HEK293 (cell line): ENCODE measurements around the gene SGPL1.
"Not testable (repeated sequence)": the region's sequence is repeated elsewhere in the genome, so short reads cannot be mapped to it uniquely, and the experiment has no call there.

ENCODE experiments used
- CTCF ChIA-PET: fragments of 350-600 bp; formaldehyde crosslinking; extraction: SDS; loops from one replicate; lab custom pipeline; 2021; ENCODE audit warnings: antibody characterized with exemption; lab: Yijun Ruan, JAX
- POLR2A ChIA-PET: fragments of 300-600 bp; formaldehyde crosslinking; extraction: SDS; loops from one replicate; lab custom pipeline; 2020; ENCODE audit warnings: antibody characterized with exemption, inconsistent platforms; lab: Yijun Ruan, JAX
- H3K27ac ChIP-seq: fragments of 200-500 bp; sonication (Bioruptor generic); 2 replicates; pipeline ENCODE4 v1.5.1; 2014; ENCODE audit warnings: low read depth, low read length, control low read depth, inconsistent platforms; ENCODE audit errors: extremely low read depth
- H3K36me3 ChIP-seq, 2 experiments: fragments of 200-500 bp in 1 of 2; sonication (Bioruptor generic) in 1 of 2; 1 replicate in 1 of 2; 2 replicates in 1 of 2; pipeline ENCODE4 v1.5.1; 2014 to 2017; ENCODE audit warnings: inconsistent platforms in 2 of 2, low read length in 2 of 2; ENCODE audit not compliant: control insufficient read depth in 2 of 2, insufficient read depth in 1 of 2
- H3K4me1 ChIP-seq: fragments of 200-500 bp; sonication (Bioruptor generic); 2 replicates; pipeline ENCODE4 v1.5.1; 2014; ENCODE audit warnings: mild to moderate bottlenecking, low read length, inconsistent platforms; ENCODE audit not compliant: control insufficient read depth, insufficient read depth
- H3K4me3 ChIP-seq: 2 replicates; pipeline ENCODE4 v1.5.1; 2011; ENCODE audit warnings: low read depth, mild to moderate bottlenecking, control low read depth, low read length, moderate library complexity
- H3K9me3 ChIP-seq: fragments of 200-500 bp; sonication (Bioruptor generic); 2 replicates; pipeline ENCODE4 v1.5.1; 2014; ENCODE audit warnings: low read depth, low read length, inconsistent platforms; ENCODE audit not compliant: control insufficient read depth, insufficient read depth
- EGR2 ChIP-seq: fragments of 450-650 bp; formaldehyde crosslinking; IDR thresholded peaks from 2 replicates; pipeline ENCODE4 v1.5.1; 2016; ENCODE audit warnings: low read depth, missing biosample characterization, missing genetic modification characterization
- GLIS1 ChIP-seq: fragments of 450-650 bp; formaldehyde crosslinking; IDR thresholded peaks from 2 replicates; pipeline ENCODE4 v1.5.1; 2016; ENCODE audit warnings: missing biosample characterization, missing genetic modification characterization
- GLIS2 ChIP-seq: fragments of 450-650 bp; formaldehyde crosslinking; IDR thresholded peaks from 2 replicates; pipeline ENCODE4 v1.5.1; 2016; ENCODE audit warnings: missing biosample characterization, missing genetic modification characterization
- KLF1 ChIP-seq: fragments of 450-650 bp; formaldehyde crosslinking; IDR thresholded peaks from 2 replicates; pipeline ENCODE4 v1.5.1; 2016; ENCODE audit warnings: missing biosample characterization, missing genetic modification characterization
- KLF10 ChIP-seq: fragments of 450-650 bp; IDR thresholded peaks from 2 replicates; pipeline ENCODE4 v1.5.1; 2018; ENCODE audit warnings: missing biosample characterization, mild to moderate bottlenecking, missing genetic modification characterization
- RBAK ChIP-seq: fragments of 450-650 bp; formaldehyde crosslinking; IDR thresholded peaks from 2 replicates; pipeline ENCODE4 v1.5.1; 2016; ENCODE audit warnings: missing biosample characterization, missing genetic modification characterization
- SCRT2 ChIP-seq: fragments of 450-650 bp; formaldehyde crosslinking; IDR thresholded peaks from 2 replicates; pipeline ENCODE4 v1.5.1; 2016; ENCODE audit warnings: missing biosample characterization, missing genetic modification characterization
- SP2 ChIP-seq: fragments of 450-650 bp; formaldehyde crosslinking; IDR thresholded peaks from 2 replicates; pipeline ENCODE4 v1.5.1; 2016; ENCODE audit warnings: missing biosample characterization, missing genetic modification characterization
- ZFHX2 ChIP-seq: fragments of 450-650 bp; formaldehyde crosslinking; conservative IDR thresholded peaks from 2 replicates; pipeline ENCODE4 v1.5.1; 2016; ENCODE audit warnings: missing biosample characterization, missing genetic modification characterization
- ZIC2 ChIP-seq: fragments of 450-650 bp; formaldehyde crosslinking; IDR thresholded peaks from 2 replicates; pipeline ENCODE4 v1.5.1; 2016; ENCODE audit warnings: missing biosample characterization, missing genetic modification characterization
- ZNF169 ChIP-seq: fragments of 450-650 bp; formaldehyde crosslinking; IDR thresholded peaks from 2 replicates; pipeline ENCODE4 v1.5.1; 2016; ENCODE audit warnings: missing biosample characterization, missing genetic modification characterization
- ZNF19 ChIP-seq: fragments of 450-650 bp; formaldehyde crosslinking; IDR thresholded peaks from 2 replicates; pipeline ENCODE4; 2016; ENCODE audit warnings: missing biosample characterization, missing genetic modification characterization, low read depth
- ZNF24 ChIP-seq: fragments of 450-650 bp; formaldehyde crosslinking; IDR thresholded peaks from 2 replicates; pipeline ENCODE4 v1.5.1; 2016; ENCODE audit warnings: missing biosample characterization, missing genetic modification characterization
- ZNF366 ChIP-seq: fragments of 450-650 bp; formaldehyde crosslinking; conservative IDR thresholded peaks from 2 replicates; pipeline ENCODE4 v1.5.1; 2016; ENCODE audit warnings: missing biosample characterization, missing genetic modification characterization
- ZNF394 ChIP-seq: fragments of 450-650 bp; formaldehyde crosslinking; IDR thresholded peaks from 2 replicates; pipeline ENCODE4 v1.5.1; 2016; ENCODE audit warnings: missing biosample characterization, missing genetic modification characterization, mild to moderate bottlenecking, moderate library complexity, borderline replicate concordance
- ZNF404 ChIP-seq: fragments of 450-650 bp; formaldehyde crosslinking; IDR thresholded peaks from 2 replicates; pipeline ENCODE4 v1.5.1; 2017; ENCODE audit warnings: missing biosample characterization, missing genetic modification characterization
- ZNF48 ChIP-seq: fragments of 450-650 bp; formaldehyde crosslinking; IDR thresholded peaks from 2 replicates; pipeline ENCODE4 v1.5.1; 2016; ENCODE audit warnings: missing biosample characterization, missing genetic modification characterization
- ZNF514 ChIP-seq: fragments of 450-650 bp; formaldehyde crosslinking; IDR thresholded peaks from 2 replicates; pipeline ENCODE4 v1.5.1; 2016; ENCODE audit warnings: missing biosample characterization, missing genetic modification characterization
- ZNF621 ChIP-seq: fragments of 450-650 bp; formaldehyde crosslinking; IDR thresholded peaks from 2 replicates; pipeline ENCODE4 v1.5.1; 2017; ENCODE audit warnings: missing biosample characterization, missing genetic modification characterization
- ZNF660 ChIP-seq: fragments of 450-650 bp; IDR thresholded peaks from 2 replicates; pipeline ENCODE4 v1.5.1; 2018; ENCODE audit warnings: missing biosample characterization, mild to moderate bottlenecking, missing genetic modification characterization
- ZNF677 ChIP-seq: fragments of 450-650 bp; IDR thresholded peaks from 2 replicates; pipeline ENCODE4 v1.5.0; 2018; ENCODE audit warnings: missing biosample characterization, mild to moderate bottlenecking, missing genetic modification characterization, moderate library complexity
- ZNF692 ChIP-seq: fragments of 450-650 bp; formaldehyde crosslinking; IDR thresholded peaks from 2 replicates; pipeline ENCODE4 v1.5.1; 2016; ENCODE audit warnings: missing biosample characterization, missing genetic modification characterization
- ZNF707 ChIP-seq: fragments of 450-650 bp; formaldehyde crosslinking; IDR thresholded peaks from 2 replicates; pipeline ENCODE4 v1.5.1; 2016; ENCODE audit warnings: missing biosample characterization, missing genetic modification characterization
- ZNF837 ChIP-seq: fragments of 450-650 bp; formaldehyde crosslinking; IDR thresholded peaks from 2 replicates; pipeline ENCODE4 v1.5.1; 2016; ENCODE audit warnings: missing biosample characterization, missing genetic modification characterization
- ZSCAN5A ChIP-seq: fragments of 450-650 bp; formaldehyde crosslinking; IDR thresholded peaks from 2 replicates; pipeline ENCODE4 v1.5.1; 2016; ENCODE audit warnings: missing biosample characterization, missing genetic modification characterization
- TF ChIP-seq, protein P1 (sequence below): fragments of 450-650 bp; formaldehyde crosslinking; IDR thresholded peaks from 2 replicates; pipeline ENCODE4 v1.5.1; 2017; ENCODE audit warnings: missing biosample characterization, missing genetic modification characterization
- TF ChIP-seq, protein P2 (sequence below): fragments of 450-650 bp; formaldehyde crosslinking; IDR thresholded peaks from 2 replicates; pipeline ENCODE4 v1.5.1; 2017; ENCODE audit warnings: missing biosample characterization, missing genetic modification characterization
- TF ChIP-seq, protein P3 (sequence below): fragments of 450-650 bp; formaldehyde crosslinking; IDR thresholded peaks from 2 replicates; pipeline ENCODE4 v1.5.1; 2017; ENCODE audit warnings: missing biosample characterization, missing genetic modification characterization

The SGPL1 gene

DNA sequence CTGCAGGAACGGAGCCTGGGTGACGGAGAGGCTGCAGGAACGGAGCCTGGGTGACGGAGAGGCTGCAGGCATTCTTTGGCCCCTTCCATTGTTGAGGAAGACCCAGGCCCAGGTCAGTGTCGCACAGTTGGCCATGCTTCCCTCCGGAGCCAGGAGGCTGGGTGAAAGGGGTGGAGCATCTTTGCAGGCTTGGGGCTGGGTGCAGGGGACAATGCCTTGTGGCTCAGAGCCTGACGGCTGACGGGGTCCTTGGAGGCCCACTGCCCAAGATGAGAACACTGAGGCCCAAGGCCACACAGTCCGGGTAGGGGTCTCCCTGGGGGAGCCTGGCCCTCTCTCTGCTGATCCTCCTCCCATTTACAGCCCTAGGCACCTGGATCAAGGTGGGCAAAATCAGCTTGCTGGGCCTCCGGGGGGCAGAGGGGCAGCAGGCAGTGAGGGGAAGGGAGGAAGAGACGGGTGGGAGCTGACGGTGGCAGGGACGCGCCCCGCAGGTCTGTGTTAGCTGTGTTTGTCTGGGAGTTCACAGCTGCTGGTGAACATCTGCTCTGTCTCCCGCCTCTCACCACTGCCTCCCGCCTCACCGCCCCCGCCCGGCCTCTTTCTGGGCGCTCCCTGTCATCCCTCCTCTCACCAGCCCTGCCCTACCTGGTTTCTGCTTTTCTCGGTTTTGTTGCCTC is 103.2 kb downstream of the SGPL1 start (continued):
- TF ChIP-seq ZNF621 (tag by site-specific recombination): no peak
- TF ChIP-seq, protein P1, sequence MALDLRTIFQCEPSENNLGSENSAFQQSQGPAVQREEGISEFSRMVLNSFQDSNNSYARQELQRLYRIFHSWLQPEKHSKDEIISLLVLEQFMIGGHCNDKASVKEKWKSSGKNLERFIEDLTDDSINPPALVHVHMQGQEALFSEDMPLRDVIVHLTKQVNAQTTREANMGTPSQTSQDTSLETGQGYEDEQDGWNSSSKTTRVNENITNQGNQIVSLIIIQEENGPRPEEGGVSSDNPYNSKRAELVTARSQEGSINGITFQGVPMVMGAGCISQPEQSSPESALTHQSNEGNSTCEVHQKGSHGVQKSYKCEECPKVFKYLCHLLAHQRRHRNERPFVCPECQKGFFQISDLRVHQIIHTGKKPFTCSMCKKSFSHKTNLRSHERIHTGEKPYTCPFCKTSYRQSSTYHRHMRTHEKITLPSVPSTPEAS (tag by site-specific recombination): no peak
- TF ChIP-seq GLIS2 (tag by site-specific recombination): 0 out of 2 replicates have a peak, but pooled peaks have one; percentile 13
- TF ChIP-seq KLF10: no peak
- peak; percentile 80 for TF ChIP-seq KLF1
- TF ChIP-seq SCRT2 (tag by site-specific recombination): no peak
- no peak for TF ChIP-seq ZIC2 (tag by site-specific recombination)
- TF ChIP-seq EGR2 (tag by site-specific recombination): peak; percentile 85
- TF ChIP-seq SP2 (tag by site-specific recombination): peak; percentile 14; the same call in 1 of the 2 replicates
- TF ChIP-seq ZNF169 (tag by site-specific recombination): no peak
- TF ChIP-seq, protein P2, sequence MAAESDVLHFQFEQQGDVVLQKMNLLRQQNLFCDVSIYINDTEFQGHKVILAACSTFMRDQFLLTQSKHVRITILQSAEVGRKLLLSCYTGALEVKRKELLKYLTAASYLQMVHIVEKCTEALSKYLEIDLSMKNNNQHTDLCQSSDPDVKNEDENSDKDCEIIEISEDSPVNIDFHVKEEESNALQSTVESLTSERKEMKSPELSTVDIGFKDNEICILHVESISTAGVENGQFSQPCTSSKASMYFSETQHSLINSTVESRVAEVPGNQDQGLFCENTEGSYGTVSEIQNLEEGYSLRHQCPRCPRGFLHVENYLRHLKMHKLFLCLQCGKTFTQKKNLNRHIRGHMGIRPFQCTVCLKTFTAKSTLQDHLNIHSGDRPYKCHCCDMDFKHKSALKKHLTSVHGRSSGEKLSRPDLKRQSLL (tag by site-specific recombination): 0 out of 2 replicates have a peak, but pooled peaks have one; percentile 17
- peak; percentile 77 for TF ChIP-seq ZFHX2 (tag by site-specific recombination)

- H3K36me3 ChIP-seq, H3K4me1 ChIP-seq, H3K27ac ChIP-seq, H3K4me3 ChIP-seq, POLR2A ChIA-PET, H3K9me3 ChIP-seq: not testable (repeated sequence)
- CTCF ChIA-PET: interaction anchor here (0.7 to 2.3 kb wide), 2 partner anchors 16 to 267 kb away, joined by 3 to 13 read pairs; no protein-coding TSS in a partner anchor
- peak; percentile 37; the same call in 1 of the 2 replicates for TF ChIP-seq ZNF692
Measured at GRCh38 chr10:70919906-70920305, 104.2 kb downstream of the SGPL1 start.

DNA sequence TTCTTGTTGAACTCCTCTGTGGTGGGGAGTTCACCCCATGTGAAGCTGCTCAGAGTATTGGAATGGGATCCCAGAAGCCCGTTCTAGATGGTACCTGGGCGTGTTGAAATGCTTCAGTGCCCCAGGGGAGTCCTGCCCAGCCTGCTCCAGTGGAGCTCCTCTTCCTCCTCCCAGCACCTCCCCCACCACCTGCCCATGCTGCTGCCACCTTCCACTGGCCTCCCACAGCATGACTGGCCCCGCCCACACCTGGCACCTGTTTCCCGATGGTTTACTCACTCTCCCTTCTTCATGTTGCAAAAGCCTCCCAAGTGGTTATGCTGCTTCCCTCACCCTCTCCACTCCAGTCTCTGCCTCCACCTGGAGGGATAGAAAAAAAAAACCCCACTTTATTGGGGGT is 104.8 kb downstream of the SGPL1 start:
- ChIA-PET POLR2A (no interaction called here), CTCF (interaction anchor here (1.2 to 2.3 kb wide), 2 partner anchors 17 to 284 kb away, joined by 3 to 13 read pairs; no protein-coding TSS in a partner anchor)
- Histone ChIP-seq H3K36me3 (no peaks in the 10 kb centered on the region), H3K27ac (no peak overlapping the region), H3K4me1 (no peaks in the 10 kb centered on the region), H3K9me3 (no peaks in the 10 kb centered on the region), H3K4me3 (no peak overlapping the region)
- TF ChIP-seq ZNF366 (tag by site-specific recombination): no peak
- TF ChIP-seq ZNF404 (tag by site-specific recombination): no peak
- TF ChIP-seq ZNF837: no peak
- no peak for TF ChIP-seq ZNF19
- TF ChIP-seq ZNF514 (tag by site-specific recombination): no peak
- TF ChIP-seq, protein P3, sequence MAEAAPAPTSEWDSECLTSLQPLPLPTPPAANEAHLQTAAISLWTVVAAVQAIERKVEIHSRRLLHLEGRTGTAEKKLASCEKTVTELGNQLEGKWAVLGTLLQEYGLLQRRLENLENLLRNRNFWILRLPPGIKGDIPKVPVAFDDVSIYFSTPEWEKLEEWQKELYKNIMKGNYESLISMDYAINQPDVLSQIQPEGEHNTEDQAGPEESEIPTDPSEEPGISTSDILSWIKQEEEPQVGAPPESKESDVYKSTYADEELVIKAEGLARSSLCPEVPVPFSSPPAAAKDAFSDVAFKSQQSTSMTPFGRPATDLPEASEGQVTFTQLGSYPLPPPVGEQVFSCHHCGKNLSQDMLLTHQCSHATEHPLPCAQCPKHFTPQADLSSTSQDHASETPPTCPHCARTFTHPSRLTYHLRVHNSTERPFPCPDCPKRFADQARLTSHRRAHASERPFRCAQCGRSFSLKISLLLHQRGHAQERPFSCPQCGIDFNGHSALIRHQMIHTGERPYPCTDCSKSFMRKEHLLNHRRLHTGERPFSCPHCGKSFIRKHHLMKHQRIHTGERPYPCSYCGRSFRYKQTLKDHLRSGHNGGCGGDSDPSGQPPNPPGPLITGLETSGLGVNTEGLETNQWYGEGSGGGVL (tag by site-specific recombination): no peak
- no peak for TF ChIP-seq ZNF394 (tag by site-specific recombination)
- no peak for TF ChIP-seq GLIS1
- TF ChIP-seq RBAK: no peak
- TF ChIP-seq ZNF707 (tag by site-specific recombination): no peak
- peak; percentile 61; the same call in 1 of the 2 replicates for TF ChIP-seq ZFHX2 (tag by site-specific recombination)
- no peak for TF ChIP-seq ZNF660
- TF ChIP-seq ZNF677: peak; percentile 87
- no peak for TF ChIP-seq ZNF24 (tag by site-specific recombination)
- TF ChIP-seq ZNF48 (tag by site-specific recombination): no peak
- TF ChIP-seq ZSCAN5A (tag by site-specific recombination): no peak
